Measurements from ENCODE around the gene SPOPL.

DNA sequence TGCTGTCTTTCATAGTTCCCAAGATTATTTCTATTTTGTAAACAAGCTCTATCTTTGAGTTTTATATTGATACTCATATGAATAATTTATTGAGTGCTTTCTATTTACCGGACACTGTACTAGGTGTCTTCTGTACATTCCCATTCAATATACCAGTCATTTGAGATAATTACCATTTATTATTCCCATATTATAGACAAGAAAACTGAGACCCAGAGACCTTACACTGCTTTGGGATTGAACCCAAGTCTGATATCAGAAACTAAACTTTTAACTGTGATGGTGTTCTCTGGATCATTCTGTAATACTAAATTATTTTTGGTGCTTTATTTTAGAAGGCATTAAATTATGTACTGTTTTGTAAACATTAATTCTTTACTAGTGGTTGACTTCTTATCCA lies 17.3 kb downstream of the SPOPL start:
- TF ChIP-seq ZNF555 (tag by site-specific recombination; conservative IDR thresholded peaks at IDR 0.05) (no peak), ZNF274 (IDR thresholded peaks at IDR 0.05; ENCODE audit: low read length) (no peak), ZNF274 (tag by site-specific recombination; IDR thresholded peaks at IDR 0.05; ENCODE audit: borderline replicate concordance) (no peak), ZNF140 (tag by site-specific recombination; IDR thresholded peaks at IDR 0.05) (no peak), CTCF (tag by site-specific recombination; IDR thresholded peaks at IDR 0.05) (no peak), ZNF391 (tag by site-specific recombination; IDR thresholded peaks at IDR 0.05; ENCODE audit: borderline replicate concordance, low read depth) (no peak), ZBTB44 (tag by site-specific recombination; IDR thresholded peaks at IDR 0.05) (no peak), ZBTB8A (tag by site-specific recombination; IDR thresholded peaks at IDR 0.05) (no peak)
